OCI-LY1 (cell line): Measurements from ENCODE around the gene PLXNB3.

Experiments
- H2AFZ ChIP-seq: fragments of 200-600 bp; sonication (generic), shearing (Covaris generic); 2 replicates; pipeline ENCODE4 v1.6.0; 2014; ENCODE audit warnings: antibody characterized with exemption, mild to moderate bottlenecking, low read length
- H3F3A ChIP-seq: fragments of 200-600 bp; sonication (generic), shearing (Covaris generic); 2 replicates; pipeline ENCODE4 v1.6.0; 2014; ENCODE audit warnings: mild to moderate bottlenecking, antibody characterized with exemption, low read length, moderate library complexity; ENCODE audit not compliant: insufficient read depth
- H3K27ac ChIP-seq: fragments of 200-600 bp; sonication (generic); 2 replicates; pipeline ENCODE4 v1.5.1; 2014; ENCODE audit warnings: low read length, mixed run types, mild to moderate bottlenecking, low read depth; ENCODE audit not compliant: poor library complexity, severe bottlenecking
- H3K27me3 ChIP-seq: fragments of 200-600 bp; sonication (generic); 2 replicates; pipeline ENCODE4 v1.6.0; 2014; ENCODE audit warnings: antibody characterized with exemption, mild to moderate bottlenecking, low read length, moderate library complexity; ENCODE audit not compliant: insufficient read depth
- H3K36me3 ChIP-seq: fragments of 200-600 bp; sonication (generic); 2 replicates; pipeline ENCODE4 v1.6.1; 2014; ENCODE audit warnings: mild to moderate bottlenecking, antibody characterized with exemption, low read length, moderate library complexity, mixed read lengths; ENCODE audit not compliant: insufficient read depth
- H3K4me1 ChIP-seq: fragments of 200-600 bp; sonication (generic); 2 replicates; pipeline ENCODE4 v1.5.1; 2014; ENCODE audit warnings: mild to moderate bottlenecking, low read length, moderate library complexity; ENCODE audit not compliant: insufficient read depth, severe bottlenecking
- H3K4me2 ChIP-seq: fragments of 200-600 bp; sonication (generic), shearing (Covaris generic); 2 replicates; pipeline ENCODE4 v1.6.1; 2014; ENCODE audit warnings: low read length
- H3K4me3 ChIP-seq: fragments of 200-600 bp; sonication (generic); 2 replicates; pipeline ENCODE4 v1.5.1; 2014; ENCODE audit warnings: low read length, low read depth, mild to moderate bottlenecking, mixed read lengths; ENCODE audit not compliant: poor library complexity, severe bottlenecking
- H3K79me2 ChIP-seq: fragments of 200-600 bp; shearing (Covaris generic); 2 replicates; pipeline ENCODE4 v1.6.1; 2016; ENCODE audit warnings: mixed run types, low read length, mixed read lengths; ENCODE audit not compliant: insufficient read depth
- H3K9ac ChIP-seq: fragments of 200-600 bp; sonication (generic), shearing (Covaris generic); 2 replicates; pipeline ENCODE4 v1.6.1; 2014; ENCODE audit warnings: mild to moderate bottlenecking, low read length, mixed read lengths
- H3K9me2 ChIP-seq: fragments of 200-600 bp; sonication (generic), shearing (Covaris generic); 2 replicates; pipeline ENCODE4 v1.6.1; 2014; ENCODE audit warnings: low read depth, mild to moderate bottlenecking, low read length, mixed read lengths
- H3K9me3 ChIP-seq: fragments of 200-600 bp; shearing (Covaris generic); 2 replicates; pipeline ENCODE4 v1.6.1; 2014; ENCODE audit warnings: low read length, mixed read lengths
- H4K20me1 ChIP-seq: fragments of 200-600 bp; sonication (generic), shearing (Covaris generic); 2 replicates; pipeline ENCODE4 v1.6.0; 2016; ENCODE audit warnings: mild to moderate bottlenecking, low read length; ENCODE audit not compliant: insufficient read depth
- EZH2 ChIP-seq: fragments of 200-600 bp; sonication (generic), shearing (Covaris generic); IDR thresholded peaks from 2 replicates; pipeline ENCODE4 v1.8.0; 2017; ENCODE audit warnings: borderline replicate concordance, mixed run types, mild to moderate bottlenecking, antibody characterized with exemption, low read length, moderate library complexity, mixed read lengths
- TF ChIP-seq, protein P1 (sequence below): fragments of 200-600 bp; sonication (generic), shearing (Covaris generic); IDR thresholded peaks from 2 replicates; pipeline ENCODE4 v1.5.1; 2017; ENCODE audit warnings: mild to moderate bottlenecking, antibody characterized with exemption, low read length, moderate library complexity, mixed read lengths

Gene PLXNB3

DNA sequence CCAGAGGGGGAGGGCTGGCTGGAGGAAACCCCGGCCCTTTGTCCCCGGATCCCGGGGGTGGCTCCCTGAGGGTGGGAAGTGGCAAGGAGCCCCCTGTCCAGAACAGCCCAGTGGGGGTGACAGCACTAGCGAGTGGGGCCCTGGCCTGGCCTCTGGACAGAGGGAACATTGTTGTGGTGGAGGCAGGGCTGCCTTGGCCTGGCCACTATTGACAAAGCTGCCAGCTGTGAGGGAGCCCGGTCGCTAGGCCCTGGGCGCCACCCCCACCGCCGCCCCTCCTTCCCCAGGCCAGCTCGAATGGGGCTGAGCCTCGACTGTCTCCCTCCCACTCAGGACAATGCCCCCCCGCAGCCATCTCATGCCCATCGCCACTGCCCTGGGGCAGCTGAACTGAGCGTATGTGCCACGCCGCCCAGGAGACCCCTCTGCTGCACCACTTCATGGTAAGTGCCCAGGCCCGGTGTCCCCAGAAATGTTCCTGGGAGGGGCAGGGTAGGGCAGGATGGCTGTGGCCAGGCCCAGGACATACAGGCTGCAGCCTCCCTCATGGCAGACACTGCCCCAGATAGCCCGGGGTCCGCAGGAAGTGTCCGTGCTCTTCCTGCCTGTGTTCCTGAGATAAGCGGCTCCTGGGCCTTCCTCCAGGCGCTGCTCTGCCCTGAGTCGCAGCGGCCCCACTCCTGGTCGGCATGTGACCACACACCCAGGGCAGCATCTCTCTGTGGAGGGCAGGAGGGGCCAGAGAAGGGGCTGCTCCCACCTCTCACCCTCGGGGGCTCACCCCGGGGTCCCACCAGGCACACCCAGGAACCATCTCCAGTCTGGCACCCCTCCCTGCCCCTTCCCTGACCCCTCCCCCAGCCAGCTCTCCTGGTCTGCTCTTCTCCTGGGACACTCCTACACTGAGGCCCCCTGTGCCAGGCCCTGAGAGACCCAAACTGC, 1.4 kb downstream of the PLXNB3 start:
- Histone ChIP-seq H3K4me2 (no peak overlapping the region), H3K9me3 (no peaks in the 10 kb centered on the region), H3K4me3 (no peak overlapping the region), H2AFZ (no peak overlapping the region), H3K79me2 (no peaks in the 10 kb centered on the region), H3K27me3 (no peaks in the 10 kb centered on the region), H3K9ac (no peak overlapping the region), H4K20me1 (no peaks in the 10 kb centered on the region), H3K27ac (no peak overlapping the region), H3K9me2 (no peaks in the 10 kb centered on the region), H3F3A (no peaks in the 10 kb centered on the region), H3K36me3 (no peaks in the 10 kb centered on the region), H3K4me1 (no peaks in the 10 kb centered on the region)
- TF ChIP-seq, protein P1, sequence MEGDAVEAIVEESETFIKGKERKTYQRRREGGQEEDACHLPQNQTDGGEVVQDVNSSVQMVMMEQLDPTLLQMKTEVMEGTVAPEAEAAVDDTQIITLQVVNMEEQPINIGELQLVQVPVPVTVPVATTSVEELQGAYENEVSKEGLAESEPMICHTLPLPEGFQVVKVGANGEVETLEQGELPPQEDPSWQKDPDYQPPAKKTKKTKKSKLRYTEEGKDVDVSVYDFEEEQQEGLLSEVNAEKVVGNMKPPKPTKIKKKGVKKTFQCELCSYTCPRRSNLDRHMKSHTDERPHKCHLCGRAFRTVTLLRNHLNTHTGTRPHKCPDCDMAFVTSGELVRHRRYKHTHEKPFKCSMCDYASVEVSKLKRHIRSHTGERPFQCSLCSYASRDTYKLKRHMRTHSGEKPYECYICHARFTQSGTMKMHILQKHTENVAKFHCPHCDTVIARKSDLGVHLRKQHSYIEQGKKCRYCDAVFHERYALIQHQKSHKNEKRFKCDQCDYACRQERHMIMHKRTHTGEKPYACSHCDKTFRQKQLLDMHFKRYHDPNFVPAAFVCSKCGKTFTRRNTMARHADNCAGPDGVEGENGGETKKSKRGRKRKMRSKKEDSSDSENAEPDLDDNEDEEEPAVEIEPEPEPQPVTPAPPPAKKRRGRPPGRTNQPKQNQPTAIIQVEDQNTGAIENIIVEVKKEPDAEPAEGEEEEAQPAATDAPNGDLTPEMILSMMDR, result no peak

DNA sequence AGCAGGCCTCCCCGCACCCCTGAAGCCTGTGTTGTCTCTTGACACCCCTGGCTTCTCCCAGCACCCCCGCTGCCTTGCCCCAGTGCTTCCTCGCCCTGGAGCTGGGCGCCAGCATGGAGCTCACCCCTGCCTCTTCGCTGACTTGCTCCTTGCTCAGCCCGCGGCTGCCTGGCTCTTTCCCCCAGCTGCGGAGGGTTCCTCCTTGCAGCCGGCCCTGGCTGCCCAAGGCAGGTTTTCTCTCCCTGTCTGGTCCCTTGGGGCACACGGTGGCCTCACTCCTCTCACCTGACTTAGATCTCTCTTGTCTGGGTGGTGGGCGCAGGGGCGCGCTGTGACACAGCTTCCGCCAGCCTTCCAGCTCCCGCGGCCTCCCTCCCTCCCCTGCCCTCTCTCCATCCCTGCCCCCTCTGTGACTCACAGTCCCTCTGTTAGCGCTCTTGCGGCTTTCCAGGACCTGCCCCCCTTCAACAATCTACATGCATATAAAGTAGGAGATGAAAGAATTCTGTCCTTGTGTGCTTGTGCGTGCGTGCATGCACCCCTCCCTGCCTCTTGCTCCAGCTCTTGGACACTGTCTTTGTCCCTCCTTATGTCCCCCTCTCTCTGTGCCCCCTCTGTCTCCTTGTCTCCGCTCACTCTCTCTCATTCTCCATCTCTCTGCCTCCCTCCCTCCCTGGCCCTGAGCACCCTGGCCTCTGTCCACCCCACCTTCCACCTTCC, 2.2 kb downstream of the PLXNB3 start:
- no peak overlapping the region for H2AFZ ChIP-seq

DNA sequence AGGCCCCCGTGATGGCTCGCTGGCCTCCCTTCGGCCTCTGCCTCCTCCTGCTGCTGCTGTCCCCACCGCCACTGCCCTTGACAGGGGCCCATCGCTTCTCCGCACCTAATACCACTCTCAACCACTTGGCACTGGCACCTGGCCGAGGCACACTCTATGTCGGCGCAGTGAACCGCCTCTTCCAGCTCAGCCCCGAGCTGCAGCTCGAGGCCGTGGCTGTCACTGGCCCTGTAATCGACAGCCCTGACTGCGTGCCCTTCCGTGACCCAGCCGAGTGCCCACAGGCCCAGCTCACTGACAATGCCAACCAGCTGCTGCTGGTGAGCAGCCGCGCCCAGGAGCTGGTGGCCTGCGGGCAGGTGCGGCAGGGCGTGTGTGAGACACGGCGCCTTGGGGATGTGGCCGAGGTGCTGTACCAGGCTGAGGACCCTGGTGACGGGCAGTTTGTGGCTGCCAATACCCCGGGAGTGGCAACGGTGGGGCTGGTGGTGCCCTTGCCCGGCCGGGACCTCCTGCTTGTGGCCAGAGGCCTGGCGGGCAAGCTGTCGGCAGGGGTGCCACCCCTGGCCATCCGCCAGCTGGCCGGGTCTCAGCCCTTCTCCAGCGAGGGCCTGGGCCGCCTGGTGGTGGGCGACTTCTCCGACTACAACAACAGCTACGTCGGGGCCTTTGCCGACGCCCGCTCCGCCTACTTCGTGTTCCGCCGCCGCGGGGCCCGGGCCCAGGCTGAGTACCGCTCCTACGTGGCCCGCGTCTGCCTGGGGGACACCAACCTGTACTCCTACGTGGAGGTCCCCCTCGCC, 3.0 kb downstream of the PLXNB3 start:
- TF ChIP-seq, protein P1, result no peak
- no peak for TF ChIP-seq EZH2
- Histone ChIP-seq H3K4me1 (no peaks in the 10 kb centered on the region), H3K27ac (no peak overlapping the region), H2AFZ (no peak overlapping the region), H3K36me3 (no peaks in the 10 kb centered on the region), H3K4me3 (no peak overlapping the region), H3K79me2 (no peaks in the 10 kb centered on the region), H3K27me3 (no peaks in the 10 kb centered on the region), H3F3A (no peaks in the 10 kb centered on the region), H4K20me1 (no peaks in the 10 kb centered on the region), H3K9me3 (no peaks in the 10 kb centered on the region), H3K9ac (no peak overlapping the region), H3K9me2 (no peaks in the 10 kb centered on the region), H3K4me2 (no peak overlapping the region)

More for the DNA sequence above, 2.2 kb downstream of the PLXNB3 start:
- Histone ChIP-seq H3K4me2 (no peak overlapping the region), H3K36me3 (no peaks in the 10 kb centered on the region), H3K4me1 (no peaks in the 10 kb centered on the region), H4K20me1 (no peaks in the 10 kb centered on the region), H3K4me3 (no peak overlapping the region), H3K9ac (no peak overlapping the region), H3K79me2 (no peaks in the 10 kb centered on the region), H3K27ac (no peak overlapping the region), H3F3A (no peaks in the 10 kb centered on the region), H3K9me3 (no peaks in the 10 kb centered on the region), H3K27me3 (no peaks in the 10 kb centered on the region), H3K9me2 (no peaks in the 10 kb centered on the region)
- TF ChIP-seq EZH2, result no peak
- TF ChIP-seq, protein P1, result no peak
